ENCODE measurements around the gene KCNK1.

KCNK1 gene

DNA sequence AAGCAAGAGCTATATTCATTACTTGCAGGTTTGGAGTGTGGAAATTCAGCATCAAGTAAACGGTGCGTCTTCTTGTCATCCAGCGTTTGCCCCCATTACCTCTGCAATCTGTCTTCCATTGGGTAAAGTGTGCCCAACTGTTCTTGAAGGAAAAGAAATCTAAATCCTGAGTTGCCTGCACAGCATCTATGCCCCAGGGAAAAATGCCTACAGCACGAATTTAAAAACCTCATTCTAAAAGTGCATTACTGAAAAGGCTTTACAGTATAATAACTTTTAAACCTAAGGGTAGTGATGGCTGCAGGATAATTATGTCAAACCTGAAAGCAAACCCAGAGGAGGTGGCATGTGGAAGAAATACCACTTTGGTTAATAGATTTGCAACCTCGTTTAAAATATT is 37.2 kb downstream of the KCNK1 start:
- DNase-seq (ENCODE audit: low read depth, low spot score), result no peak
- TF ChIP-seq CTCF (IDR thresholded peaks at IDR 0.05; ENCODE audit: insufficient read depth, low read length, missing control alignments), result no peak
- no peak overlapping the region for H3K4me3 ChIP-seq (ENCODE audit: low read depth, low read length)
- POLR2A ChIA-PET, result no interaction called here
- CTCF ChIA-PET, result no interaction called here

- DNase-seq (ENCODE audit: low read depth, low spot score), result no peak
- TF ChIP-seq CTCF (IDR thresholded peaks at IDR 0.05; ENCODE audit: insufficient read depth, low read length, missing control alignments), result no peak
- no peak overlapping the region for H3K4me3 ChIP-seq (ENCODE audit: low read depth, low read length)
- ChIA-PET POLR2A (no interaction called here), CTCF (no interaction called here)
These were observed 37.8 kb downstream of the KCNK1 start for GRCh38 chr1:233651563-233652233.

DNA sequence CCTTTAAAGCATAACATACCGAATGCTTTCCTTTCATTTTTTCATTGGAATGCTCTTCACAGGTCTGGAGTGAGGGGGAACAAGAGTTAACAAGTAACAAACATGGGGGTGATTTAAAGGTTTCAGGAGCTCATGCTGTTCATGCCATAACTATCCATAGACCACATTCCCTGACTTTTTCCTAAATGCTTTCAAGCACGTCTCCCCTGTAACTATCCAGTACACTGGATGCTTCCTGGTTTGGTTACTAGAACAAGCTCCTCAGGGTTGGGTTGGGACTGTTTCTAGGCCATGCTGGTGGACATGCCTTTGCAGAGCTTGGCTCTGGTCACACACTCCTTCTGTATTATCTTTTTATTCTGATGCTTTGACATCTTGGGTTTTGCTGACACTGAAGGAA is 38.6 kb downstream of the KCNK1 start:
- no peak for DNase-seq (ENCODE audit: low read depth, low spot score)
- H3K4me3 ChIP-seq (ENCODE audit: low read depth, low read length), result no peak overlapping the region
- TF ChIP-seq CTCF (IDR thresholded peaks at IDR 0.05; ENCODE audit: insufficient read depth, low read length, missing control alignments), result no peak
- CTCF ChIA-PET, result no interaction called here
- POLR2A ChIA-PET, result no interaction called here

GRCh38 chr1:233654658-233655280 is 40.9 kb downstream of the KCNK1 start:
- CTCF ChIA-PET, result no interaction called here
- no peak for DNase-seq (ENCODE audit: low read depth, low spot score)

DNA sequence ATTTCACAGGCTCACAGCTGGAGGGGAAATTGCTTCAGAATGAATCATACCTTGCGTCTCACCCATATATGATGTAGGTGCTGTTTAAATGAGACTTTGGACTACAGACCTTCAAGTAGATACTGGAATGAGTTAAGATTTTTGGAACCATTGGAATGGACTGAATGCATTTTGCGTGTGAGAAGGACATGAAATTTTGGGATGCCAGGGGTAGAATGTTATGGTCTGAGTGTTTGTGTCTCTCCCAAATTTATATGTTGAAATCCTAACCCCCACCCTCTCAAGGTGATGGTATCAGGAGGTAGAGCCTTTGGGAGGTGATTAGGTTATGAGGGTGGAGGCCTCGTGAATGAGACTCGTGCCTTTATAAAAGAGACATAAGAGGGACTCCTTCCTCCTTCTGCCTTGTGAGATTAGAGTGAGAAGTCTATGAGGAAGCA is 41.4 kb downstream of the KCNK1 start:
- no peak for DNase-seq (ENCODE audit: low read depth, low spot score)
- POLR2A ChIA-PET, result no interaction called here
- no peak for TF ChIP-seq CTCF (IDR thresholded peaks at IDR 0.05; ENCODE audit: insufficient read depth, low read length, missing control alignments)
- CTCF ChIA-PET, result no interaction called here
- no peak overlapping the region for H3K4me3 ChIP-seq (ENCODE audit: low read depth, low read length)

More at GRCh38 chr1:233654658-233655280, 40.9 kb downstream of the KCNK1 start:
- TF ChIP-seq CTCF (IDR thresholded peaks at IDR 0.05; ENCODE audit: insufficient read depth, low read length, missing control alignments), result no peak
- POLR2A ChIA-PET, result no interaction called here
- no peak overlapping the region for H3K4me3 ChIP-seq (ENCODE audit: low read depth, low read length)

DNA sequence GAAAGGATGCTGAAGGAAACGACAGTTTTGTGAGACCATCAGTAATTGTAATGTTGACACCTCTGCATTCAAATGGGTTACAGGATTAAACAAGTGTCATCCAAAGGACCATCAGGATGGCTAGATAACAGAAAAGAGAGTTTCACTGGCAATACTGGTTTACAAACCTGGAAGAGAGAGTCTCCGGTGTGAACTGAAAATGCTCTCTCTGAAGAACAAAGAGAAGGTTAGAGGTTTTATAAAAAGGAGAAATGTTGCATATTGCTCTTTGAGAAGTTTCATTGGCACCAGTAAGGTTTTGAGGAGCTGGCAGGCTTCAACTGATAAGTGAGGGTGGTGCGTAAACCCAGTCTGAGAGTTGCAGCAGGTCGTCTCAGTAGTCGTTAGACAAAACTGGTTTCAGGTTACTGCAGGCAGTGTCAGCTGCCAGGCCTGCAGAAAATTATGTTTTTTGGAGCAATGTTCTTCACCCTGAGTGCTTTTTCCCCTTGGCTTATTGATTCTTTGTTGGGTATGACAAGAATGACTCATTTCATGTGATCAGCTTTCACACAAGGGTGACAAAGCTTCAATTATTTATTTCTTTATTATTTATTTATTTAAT is 42.2 kb downstream of the KCNK1 start:
- TF ChIP-seq CTCF (IDR thresholded peaks at IDR 0.05; ENCODE audit: insufficient read depth, low read length, missing control alignments), result no peak
- DNase-seq (ENCODE audit: low read depth, low spot score), result no peak
- H3K4me3 ChIP-seq (ENCODE audit: low read depth, low read length), result no peak overlapping the region
- POLR2A ChIA-PET, result no interaction called here
- CTCF ChIA-PET, result no interaction called here

Data from AG04449 (cell line).